NCI-H2196 treated with DMSO at 0.1 percent for 48 hours (cell line): ENCODE data around the gene DUS3L.

Experiments used
- DNase-seq: peaks from one replicate; lab custom pipeline; 2025; ENCODE audit not compliant: unreplicated experiment; lab: John Stamatoyannopoulos, UW

DUS3L gene

GRCh38 chr19:5790559-5791520 is at the start of gene DUS3L:
Gene DUS3L (minus strand): TSS chr19:5791163. CDS start chr19:5791141, 22 bp downstream.
- peak; percentile 98 for DNase-seq

- DNase-seq = no peak
Measured at GRCh38 chr19:5839065-5840017, 48.4 kb upstream of the DUS3L start, which contains the start of gene FUT6. Gene FUT6 (minus strand): TSS chr19:5839702. CDS start chr19:5832567, 7,135 bp downstream.

- no peak for DNase-seq
Measured at GRCh38 chr19:5838353-5839064, 47.5 kb upstream of the DUS3L start.

GRCh38 chr19:5837761-5838352 is 46.9 kb upstream of the DUS3L start:
- no peak for DNase-seq

GRCh38 chr19:5832527-5833216 is 41.7 kb upstream of the DUS3L start:
- DNase-seq = no peak

- DNase-seq = no peak
Measured at GRCh38 chr19:5832061-5832460, 41.1 kb upstream of the DUS3L start.

GRCh38 chr19:5831159-5831558 is 40.2 kb upstream of the DUS3L start:
- no peak for DNase-seq

- DNase-seq = no peak
Measured at GRCh38 chr19:5829567-5830310, 38.8 kb upstream of the DUS3L start.

- DNase-seq = no peak
Measured at GRCh38 chr19:5828661-5829566, 38.0 kb upstream of the DUS3L start.

GRCh38 chr19:5827891-5828660 is 37.1 kb upstream of the DUS3L start:
- DNase-seq = peak; percentile 94

- no peak for DNase-seq
Measured at GRCh38 chr19:5827342-5827890, 36.5 kb upstream of the DUS3L start.

- DNase-seq = peak; percentile 79
Measured at GRCh38 chr19:5826531-5827341, 35.8 kb upstream of the DUS3L start.

GRCh38 chr19:5825178-5825577 is 34.2 kb upstream of the DUS3L start:
- no peak for DNase-seq

- no peak for DNase-seq
Measured at GRCh38 chr19:5824751-5825150, 33.8 kb upstream of the DUS3L start.

- DNase-seq = no peak
Measured at GRCh38 chr19:5823579-5824281, 32.8 kb upstream of the DUS3L start.
